K562 (cell line): ENCODE data around the gene KCNT1. TPM values are rescaled to one million over a fixed set of nuclear protein-coding genes. Genes with fewer than 3 reads are reported as not detected.

Experiments
- ATAC-seq: fragments of 200-7000 bp; cut with Tn5 transposase; 3 replicates; pipeline ENCODE4 v1.9.1; 2020; ENCODE audit warnings: moderate library complexity
- BruUV-seq: library from RNA; stranded (reverse); fragments of 400-500 nt; replicated peaks from 2 replicates; lab custom pipeline; 2021; lab: Mats Ljungman, UMichigan
- CTCF ChIA-PET: fragments of 300-600 bp; formaldehyde crosslinking; extraction: SDS; loops from one replicate; lab custom pipeline; 2021; ENCODE audit warnings: low intra/inter-chr PET ratio; lab: Yijun Ruan, JAX
- POLR2A ChIA-PET: fragments of 300-600, 350-650 bp; sonication (Branson Sonifier 250); formaldehyde crosslinking; extraction: SDS; loops from one replicate; lab custom pipeline; 2021; ENCODE audit warnings: antibody characterized with exemption, inconsistent platforms; lab: Yijun Ruan, JAX
- DNase-seq, 4 experiments: peaks; one replicate each; pipeline versions ENCODE4 v3.0.0 to v3.0.0-alpha.2; 2011 to 2018; ENCODE audit warnings: low spot score in 3 of 4, mixed read lengths in 3 of 4; ENCODE audit errors: extremely low read depth in 1 of 4
- FAIRE-seq: peaks from 2 replicates; lab custom pipeline; 2011; peaks lifted over from hg19 to GRCh38; lab: Jason Lieb, UNC
- H2AFZ ChIP-seq: 2 replicates; pipeline ENCODE4 v1.6.0; 2011; ENCODE audit warnings: low read depth, low read length, control low read depth, inconsistent platforms
- H3K27ac ChIP-seq: fragments of 200-600 bp; 3 replicates; pipeline ENCODE4 v1.8.0; 2011; ENCODE audit warnings: low read depth, mild to moderate bottlenecking, control low read depth, inconsistent platforms, low read length, moderate library complexity, mixed read lengths; ENCODE audit errors: extremely low read depth
- H3K27me3 ChIP-seq, 2 experiments: fragments of 300-600 bp in 1 of 2; 2 replicates in 1 of 2; 3 replicates in 1 of 2; pipeline versions ENCODE4 v1.6.0 to v1.8.0; 2011; ENCODE audit warnings: inconsistent platforms in 2 of 2, low read length in 2 of 2, mild to moderate bottlenecking in 1 of 2, mixed read lengths in 1 of 2, moderate library complexity in 1 of 2; ENCODE audit not compliant: control insufficient read depth in 2 of 2, insufficient read depth in 2 of 2
- H3K36me3 ChIP-seq: fragments of 300-600 bp; 3 replicates; pipeline ENCODE4 v1.8.0; 2011; ENCODE audit warnings: mild to moderate bottlenecking, low read length, inconsistent platforms; ENCODE audit not compliant: control insufficient read depth, insufficient read depth
- H3K4me1 ChIP-seq, 2 experiments: fragments of 200-600 bp in 1 of 2; replicated peaks in 1 of 2; 2 replicates in 1 of 2; 3 replicates in 1 of 2; pipeline versions ENCODE4 v1.5.1 to v1.8.0; 2011; ENCODE audit warnings: inconsistent platforms in 2 of 2, low read length in 2 of 2, mild to moderate bottlenecking in 1 of 2, mixed read lengths in 1 of 2, moderate library complexity in 1 of 2; ENCODE audit not compliant: control insufficient read depth in 2 of 2, insufficient read depth in 2 of 2
- H3K4me2 ChIP-seq: 2 replicates; pipeline ENCODE4 v1.6.1; 2011; ENCODE audit warnings: low read length, control low read depth, inconsistent platforms, mixed read lengths; ENCODE audit not compliant: insufficient read depth
- H3K4me3 ChIP-seq: fragments of 200-600 bp; sonication (generic), shearing (Covaris generic); 2 replicates; pipeline ENCODE4 v1.5.1; 2016; ENCODE audit warnings: control low read depth, inconsistent platforms
- H3K79me2 ChIP-seq: fragments of 200-600 bp; 3 replicates; pipeline ENCODE4 v1.8.0; 2011; ENCODE audit warnings: low read length, inconsistent platforms; ENCODE audit not compliant: control insufficient read depth, insufficient read depth
- H3K9ac ChIP-seq, 2 experiments: 2 replicates each; pipeline versions ENCODE4 v1.6.0 to v1.6.1; 2011; ENCODE audit warnings: low read depth in 2 of 2, low read length in 2 of 2, control low read depth in 1 of 2, inconsistent platforms in 1 of 2, mild to moderate bottlenecking in 1 of 2, mixed read lengths in 1 of 2; ENCODE audit not compliant: insufficient read depth in 1 of 2
- H3K9me1 ChIP-seq: one replicate; pipeline ENCODE4 v1.6.0; 2011; ENCODE audit warnings: inconsistent platforms, mild to moderate bottlenecking, low read length, moderate library complexity; ENCODE audit not compliant: control insufficient read depth, insufficient read depth
- H3K9me3 ChIP-seq: replicated peaks from 2 replicates; pipeline ENCODE4 v1.5.1; 2011; ENCODE audit warnings: low read depth, low read length, inconsistent platforms; ENCODE audit not compliant: control insufficient read depth, insufficient read depth
- H4K20me1 ChIP-seq: replicated peaks from 2 replicates; pipeline ENCODE4 v1.6.1; 2011; ENCODE audit warnings: low read length, inconsistent platforms, mixed read lengths; ENCODE audit not compliant: control insufficient read depth, insufficient read depth
- CREB1 ChIP-seq, 2 experiments: sonication (generic) in 1 of 2; formaldehyde crosslinking in 1 of 2; IDR thresholded peaks; 2 replicates each; pipeline versions ENCODE4 v1.6.1 to v1.8.0; 2012 to 2022; ENCODE audit warnings: inconsistent platforms in 1 of 2, mild to moderate bottlenecking in 1 of 2, missing genetic modification reagents in 1 of 2, moderate library complexity in 1 of 2
- CXXC5 ChIP-seq: fragments of 250-450 bp; sonication (Bioruptor Pico); IDR thresholded peaks from 2 replicates; pipeline ENCODE4 v1.8.0; 2022; ENCODE audit warnings: inconsistent platforms, mild to moderate bottlenecking, moderate library complexity
- JUN ChIP-seq, 2 experiments: sonication (generic) in 1 of 2; formaldehyde crosslinking in 1 of 2; IDR thresholded peaks; 2 replicates each; pipeline versions ENCODE4 v1.6.1 to v1.8.0; 2012 to 2022; ENCODE audit warnings: borderline replicate concordance in 2 of 2, mild to moderate bottlenecking in 2 of 2, improper control_type of control experiment in 1 of 2, low read depth in 1 of 2, low read length in 1 of 2, missing genetic modification reagents in 1 of 2
- KDM5B ChIP-seq: fragments of 200-600 bp; sonication (generic); IDR thresholded peaks from 2 replicates; pipeline ENCODE4 v1.6.1; 2012; ENCODE audit warnings: low read depth, mild to moderate bottlenecking, moderate library complexity, low read length, control low read depth, inconsistent platforms; ENCODE audit not compliant: insufficient replicate concordance
- MYBL2 ChIP-seq, 2 experiments: fragments of 450-650 bp in 1 of 2; sonication (generic) in 1 of 2; formaldehyde crosslinking in 1 of 2; IDR thresholded peaks; 2 replicates each; pipeline versions ENCODE4 v1.6.1 to v1.8.1; 2017 to 2022; ENCODE audit warnings: borderline replicate concordance in 1 of 2, inconsistent platforms in 1 of 2, low read depth in 1 of 2, mild to moderate bottlenecking in 1 of 2, missing genetic modification reagents in 1 of 2, moderate library complexity in 1 of 2
- NFXL1 ChIP-seq: fragments of 450-650 bp; formaldehyde crosslinking; IDR thresholded peaks from 2 replicates; pipeline ENCODE4 v1.4.0; 2021; ENCODE audit warnings: mild to moderate bottlenecking
- SREBF2 ChIP-seq: sonication (generic); formaldehyde crosslinking; IDR thresholded peaks from 2 replicates; pipeline ENCODE4 v1.4.0; 2020; ENCODE audit warnings: mild to moderate bottlenecking, missing genetic modification reagents
- TGIF2 ChIP-seq: sonication (generic); formaldehyde crosslinking; IDR thresholded peaks from 2 replicates; pipeline ENCODE4 v1.8.1; 2022; ENCODE audit warnings: mild to moderate bottlenecking, missing genetic modification reagents, moderate library complexity
- WGBS: fragments of 100-300 bp; shearing (Covaris generic); methylation state at CpG from one replicate; pipeline ENCODE4 v1.1.6; 2016; ENCODE audit warnings: low coverage, mixed read lengths; ENCODE audit not compliant: insufficient coverage; ENCODE audit errors: missing lambda C conversion rate; 5-methylcytosine and 5-hydroxymethylcytosine counted together
- in situ Hi-C: fragments of 300-500 bp; cut with MboI; formaldehyde crosslinking; loops from 4 replicates; pipeline ENCODE4 v1.15.0; 2018; ENCODE audit warnings: inconsistent platforms, mixed read lengths
- intact Hi-C: fragments of 100-400 bp; cut with micrococcal nuclease; formaldehyde crosslinking; loops from 2 replicates; pipeline ENCODE4 v1.14.2; 2022
- polyA plus RNA-seq, 8 experiments: library from polyadenylated mRNA; depleted of rRNA in 4 of 8; stranded (reverse) in 5 of 8; unstranded in 3 of 8; fragments of >200 nt; fragmentation: Nextera tagmentation in 2 of 8; fragmentation: Illumina TruSeq in 1 of 8; extraction: Ambion mirVana in 2 of 8; extraction: Trizol in 1 of 8; gene quantifications; 2 replicates each; pipeline versions ENCODE4 v1.2.1 to v1.2.3, GENCODE V29; 2011 to 2014; ENCODE audit warnings: inconsistent platforms in 1 of 8, missing spikeins in 1 of 8
- total RNA-seq, 7 experiments: library from RNA; depleted of rRNA in 6 of 7; stranded (reverse); fragments of >200 nt in 6 of 7; fragmentation: Illumina TruSeq in 2 of 7; extraction: Trizol in 2 of 7; gene quantifications; 2 replicates each; pipeline versions ENCODE4 v1.2.1 to v1.2.3, GENCODE V29; 2011 to 2021; ENCODE audit warnings: low replicate concordance in 1 of 7
- TF ChIP-seq, protein P1 (sequence below): fragments of 250-450 bp; sonication (Bioruptor Pico); IDR thresholded peaks from 2 replicates; pipeline ENCODE4 v1.5.0; 2021
- TF ChIP-seq, protein P2 (sequence below), 2 experiments: IDR thresholded peaks; 2 replicates each; pipeline ENCODE4 v1.6.1; 2011; ENCODE audit warnings: borderline replicate concordance in 1 of 2, control low read depth in 1 of 2, low read depth in 1 of 2, low read length in 1 of 2, mild to moderate bottlenecking in 1 of 2, mixed read lengths in 1 of 2, moderate library complexity in 1 of 2; ENCODE audit not compliant: insufficient read depth in 1 of 2, insufficient read length in 1 of 2, poor library complexity in 1 of 2, severe bottlenecking in 1 of 2; ENCODE audit errors: extremely low read depth in 1 of 2
- TF ChIP-seq, protein P3 (sequence below): fragments of 450-650 bp; conservative IDR thresholded peaks from 2 replicates; pipeline ENCODE4 v1.6.1; 2016; ENCODE audit warnings: missing genetic modification characterization, low read depth, mild to moderate bottlenecking, control low read depth, missing compliant biosample characterization
- TF ChIP-seq, protein P4 (sequence below): conservative IDR thresholded peaks from 2 replicates; pipeline ENCODE4 v1.6.1; 2011; ENCODE audit warnings: low read depth, mild to moderate bottlenecking, low read length; ENCODE audit not compliant: control insufficient read depth

KCNT1 gene
- total and polyA plus RNA-seq, 9 of the 15 experiments (the other 6 are each of a cell fraction or from before 2014, with no cell fraction given) = 0.05 TPM; not detected in 8

- TF ChIP-seq, protein P1, sequence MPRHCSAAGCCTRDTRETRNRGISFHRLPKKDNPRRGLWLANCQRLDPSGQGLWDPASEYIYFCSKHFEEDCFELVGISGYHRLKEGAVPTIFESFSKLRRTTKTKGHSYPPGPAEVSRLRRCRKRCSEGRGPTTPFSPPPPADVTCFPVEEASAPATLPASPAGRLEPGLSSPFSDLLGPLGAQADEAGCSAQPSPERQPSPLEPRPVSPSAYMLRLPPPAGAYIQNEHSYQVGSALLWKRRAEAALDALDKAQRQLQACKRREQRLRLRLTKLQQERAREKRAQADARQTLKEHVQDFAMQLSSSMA (CRISPR knock-in tag) = no peak
Measured at GRCh38 chr9:135775911-135776310, 73.9 kb downstream of the KCNT1 start (continued).

- Histone ChIP-seq H2AFZ (no peak overlapping the region), H3K9me3 (no peaks in the 10 kb centered on the region), H3K4me1 (peaks cover 0 to 49% of the 10 kb centered on the region in 2 experiments; a peak in 2 of 5 replicates), H3K4me2 (no peak overlapping the region), H3K27me3 (peaks cover 20 to 83% of the 10 kb centered on the region in 2 experiments; a peak in 4 of 5 replicates), H3K36me3 (no peaks in the 10 kb centered on the region), H3K9me1 (peaks cover 6% of the 10 kb centered on the region), H3K4me3 (no peak overlapping the region), H3K79me2 (no peaks in the 10 kb centered on the region), H4K20me1 (peaks cover 31% of the 10 kb centered on the region), H3K9ac (no peak overlapping the region), H3K27ac (no peak overlapping the region)
- 3% methylated on average over 17 of the region's 25 CpGs for WGBS
- DNase-seq (no peak), ATAC-seq (no peak), FAIRE-seq (no peak)
- no TSS peak for BruUV-seq
- CTCF ChIA-PET = no interaction called here
- intact Hi-C loops = no loop called here
- in situ Hi-C loops = no loop called here
- POLR2A ChIA-PET = interaction anchor here (0.6 kb wide), 1 partner anchor 280 kb away, joined by 3 read pairs; no protein-coding TSS in a partner anchor
- no peak for TF ChIP-seq JUN (IDR thresholded peaks at IDR 0.05; ENCODE audit: borderline replicate concordance, low read depth, low read length)
- no peak for TF ChIP-seq JUN (CRISPR knock-in tag; IDR thresholded peaks at IDR 0.05; ENCODE audit: borderline replicate concordance)
- no peak for TF ChIP-seq CREB1 (IDR thresholded peaks at IDR 0.05)
- TF ChIP-seq CREB1 (CRISPR knock-in tag; IDR thresholded peaks at IDR 0.05) = no peak
- no peak for TF ChIP-seq MYBL2 (IDR thresholded peaks at IDR 0.05; ENCODE audit: low read depth)
- TF ChIP-seq MYBL2 (CRISPR knock-in tag; IDR thresholded peaks at IDR 0.05; ENCODE audit: borderline replicate concordance) = no peak
- TF ChIP-seq SREBF2 (CRISPR knock-in tag) = no peak
- TF ChIP-seq NFXL1 = no peak
- no peak for TF ChIP-seq KDM5B
- TF ChIP-seq, protein P2, sequence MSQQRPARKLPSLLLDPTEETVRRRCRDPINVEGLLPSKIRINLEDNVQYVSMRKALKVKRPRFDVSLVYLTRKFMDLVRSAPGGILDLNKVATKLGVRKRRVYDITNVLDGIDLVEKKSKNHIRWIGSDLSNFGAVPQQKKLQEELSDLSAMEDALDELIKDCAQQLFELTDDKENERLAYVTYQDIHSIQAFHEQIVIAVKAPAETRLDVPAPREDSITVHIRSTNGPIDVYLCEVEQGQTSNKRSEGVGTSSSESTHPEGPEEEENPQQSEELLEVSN (IDR thresholded peaks at IDR 0.05; ENCODE audit: borderline replicate concordance in 1 of 2, extremely low read depth in 1 of 2, insufficient read depth in 1 of 2, insufficient read length in 1 of 2, low read depth in 1 of 2, low read length in 1 of 2, poor library complexity in 1 of 2, severe bottlenecking in 1 of 2) = no peak
- TF ChIP-seq, protein P3, sequence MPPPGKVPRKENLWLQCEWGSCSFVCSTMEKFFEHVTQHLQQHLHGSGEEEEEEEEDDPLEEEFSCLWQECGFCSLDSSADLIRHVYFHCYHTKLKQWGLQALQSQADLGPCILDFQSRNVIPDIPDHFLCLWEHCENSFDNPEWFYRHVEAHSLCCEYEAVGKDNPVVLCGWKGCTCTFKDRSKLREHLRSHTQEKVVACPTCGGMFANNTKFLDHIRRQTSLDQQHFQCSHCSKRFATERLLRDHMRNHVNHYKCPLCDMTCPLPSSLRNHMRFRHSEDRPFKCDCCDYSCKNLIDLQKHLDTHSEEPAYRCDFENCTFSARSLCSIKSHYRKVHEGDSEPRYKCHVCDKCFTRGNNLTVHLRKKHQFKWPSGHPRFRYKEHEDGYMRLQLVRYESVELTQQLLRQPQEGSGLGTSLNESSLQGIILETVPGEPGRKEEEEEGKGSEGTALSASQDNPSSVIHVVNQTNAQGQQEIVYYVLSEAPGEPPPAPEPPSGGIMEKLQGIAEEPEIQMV (tag) = no peak
- TF ChIP-seq, protein P4, sequence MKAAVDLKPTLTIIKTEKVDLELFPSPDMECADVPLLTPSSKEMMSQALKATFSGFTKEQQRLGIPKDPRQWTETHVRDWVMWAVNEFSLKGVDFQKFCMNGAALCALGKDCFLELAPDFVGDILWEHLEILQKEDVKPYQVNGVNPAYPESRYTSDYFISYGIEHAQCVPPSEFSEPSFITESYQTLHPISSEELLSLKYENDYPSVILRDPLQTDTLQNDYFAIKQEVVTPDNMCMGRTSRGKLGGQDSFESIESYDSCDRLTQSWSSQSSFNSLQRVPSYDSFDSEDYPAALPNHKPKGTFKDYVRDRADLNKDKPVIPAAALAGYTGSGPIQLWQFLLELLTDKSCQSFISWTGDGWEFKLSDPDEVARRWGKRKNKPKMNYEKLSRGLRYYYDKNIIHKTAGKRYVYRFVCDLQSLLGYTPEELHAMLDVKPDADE = no peak
- no peak for TF ChIP-seq CXXC5
- no peak for TF ChIP-seq TGIF2 (CRISPR knock-in tag)
Measured at GRCh38 chr9:135776893-135777622, 75.1 kb downstream of the KCNT1 start.
